SH-SY5Y (cell line): ENCODE measurements around the gene PPP4R3A.

ENCODE experiments used
- GATA2 ChIP-seq: IDR thresholded peaks from 2 replicates; pipeline ENCODE4 v1.6.1; 2011; ENCODE audit warnings: mild to moderate bottlenecking, low read depth, low read length
- GATA3 ChIP-seq: IDR thresholded peaks from 2 replicates; pipeline ENCODE4 v1.6.1; 2011; ENCODE audit warnings: low read depth, mild to moderate bottlenecking, low read length, moderate library complexity

The PPP4R3A gene

DNA sequence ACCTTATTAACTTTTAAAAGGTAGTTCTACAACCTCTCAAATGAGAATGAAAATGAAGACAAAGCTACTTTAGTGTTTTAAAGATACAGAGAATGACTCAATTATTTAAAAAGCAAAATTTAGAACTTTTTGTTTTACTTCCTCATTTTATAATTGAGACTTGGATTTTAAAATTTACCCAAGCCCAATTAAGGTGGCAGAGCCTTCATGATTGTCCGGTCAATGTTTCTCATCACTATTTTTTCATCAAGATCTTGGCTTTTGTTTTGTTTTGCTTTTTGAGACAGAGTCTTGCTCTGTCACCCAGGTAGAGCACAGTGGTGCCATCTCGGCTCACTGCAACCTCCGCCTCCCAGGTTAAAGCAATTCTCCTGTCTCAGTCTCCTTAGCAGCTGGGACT, 32.7 kb downstream of the PPP4R3A start:
- TF ChIP-seq GATA3: no peak

DNA sequence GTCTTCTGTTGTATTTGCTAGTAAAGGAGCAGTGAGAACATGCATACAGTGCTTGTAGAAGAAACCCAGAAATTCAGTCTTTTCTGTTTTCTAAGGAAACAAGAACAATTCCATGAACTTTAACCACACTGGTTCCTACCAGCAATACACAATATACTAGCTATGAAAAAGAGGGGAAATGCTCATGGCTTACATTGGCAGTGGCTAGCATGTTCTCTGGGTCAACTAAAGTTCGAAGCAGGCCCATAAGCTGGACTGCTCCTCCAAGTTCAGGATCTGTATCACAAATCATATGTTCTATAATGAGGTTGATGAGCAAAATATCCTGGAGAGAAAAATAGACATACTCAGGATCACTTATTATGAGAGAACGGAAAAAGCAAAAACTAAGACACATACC, 37.1 kb downstream of the PPP4R3A start:
- TF ChIP-seq GATA3: no peak
- TF ChIP-seq GATA2: no peak

DNA sequence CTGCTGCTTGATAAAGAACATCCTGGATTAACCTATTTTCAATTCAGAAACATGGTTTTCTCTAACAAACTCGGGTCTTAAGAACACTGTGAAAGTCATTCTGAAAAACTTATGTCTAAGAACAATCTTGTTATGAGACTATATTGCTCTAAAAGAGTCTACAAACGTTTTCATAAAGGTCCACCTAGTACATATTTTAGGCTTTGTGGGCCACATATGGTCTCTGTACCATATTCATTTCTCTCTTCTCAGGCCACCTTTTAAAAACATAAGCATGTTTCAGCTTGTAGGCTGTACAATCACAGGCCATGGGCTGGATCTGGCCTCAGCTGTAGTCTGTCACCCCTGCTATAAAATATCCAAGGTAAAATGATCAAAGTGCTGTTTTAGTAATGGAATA, 39.9 kb downstream of the PPP4R3A start:
- TF ChIP-seq GATA2 (no peak), GATA3 (no peak)

DNA sequence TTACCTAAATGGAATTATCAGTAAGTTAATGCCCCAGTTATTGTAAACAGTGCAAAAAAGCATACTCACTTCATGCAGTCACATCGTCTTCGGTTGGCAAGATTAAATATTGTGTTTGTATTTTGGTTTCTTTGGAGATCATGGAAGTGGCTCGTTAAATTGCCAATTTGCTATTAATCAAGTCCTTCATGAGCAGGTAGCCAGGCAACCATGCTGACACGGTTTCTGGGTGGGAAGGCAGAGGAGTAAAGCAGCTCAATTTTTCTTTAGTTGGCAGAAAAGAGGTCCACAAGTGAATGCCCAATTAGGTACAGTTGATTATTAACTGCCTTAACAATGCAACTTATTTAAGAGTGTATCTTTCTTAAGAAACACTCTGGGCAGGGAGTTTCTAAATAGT, 43.9 kb downstream of the PPP4R3A start:
- TF ChIP-seq GATA2: no peak
- no peak for TF ChIP-seq GATA3

DNA sequence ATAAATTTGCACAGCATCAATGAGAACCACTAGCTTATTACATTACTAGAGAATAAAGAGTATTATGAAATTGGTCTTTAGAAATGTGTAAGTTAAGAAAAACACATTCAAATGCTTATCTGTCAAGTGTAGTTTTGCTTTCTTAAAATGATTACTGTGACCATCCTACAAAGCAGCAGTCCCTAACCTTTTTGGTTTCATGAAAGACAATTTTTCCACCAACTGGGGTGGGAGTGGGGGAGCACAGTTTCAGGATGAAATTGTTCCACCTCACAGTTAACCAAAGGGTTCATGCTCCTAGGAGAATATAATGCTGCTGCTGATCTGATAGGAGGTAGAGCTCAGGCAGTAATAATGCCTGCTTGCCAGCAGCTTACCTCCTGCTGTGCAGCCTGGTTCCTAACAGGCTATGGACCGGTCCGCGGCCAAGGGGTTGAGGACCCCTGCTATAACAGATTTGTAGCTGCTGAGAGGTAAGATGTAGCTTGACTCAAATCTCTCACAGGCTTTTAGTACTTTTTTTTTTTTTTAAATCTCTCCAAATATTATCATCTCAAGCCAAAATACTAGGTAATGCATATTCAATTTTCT, 45.4 kb downstream of the PPP4R3A start:
- TF ChIP-seq GATA3: no peak
- TF ChIP-seq GATA2: no peak

DNA sequence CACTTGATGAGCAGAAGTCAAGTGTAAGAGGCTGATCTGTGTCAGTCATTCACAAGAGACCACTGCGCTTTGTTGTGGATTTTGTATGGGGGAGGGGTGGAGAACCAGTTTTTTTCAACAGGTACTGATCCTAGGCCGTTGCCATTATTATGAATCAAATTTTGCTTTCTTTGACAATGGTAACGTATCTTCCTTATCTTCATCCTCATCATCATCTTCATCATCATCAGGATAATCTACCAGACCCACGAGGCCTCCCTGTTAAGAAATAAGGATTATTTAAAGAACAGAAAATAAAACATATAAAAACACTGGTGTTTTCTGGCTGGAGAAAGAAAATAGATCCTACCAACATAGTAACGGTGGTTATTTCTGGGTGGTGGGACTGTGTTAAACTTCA, 51.5 kb downstream of the PPP4R3A start:
- no peak for TF ChIP-seq GATA2

DNA sequence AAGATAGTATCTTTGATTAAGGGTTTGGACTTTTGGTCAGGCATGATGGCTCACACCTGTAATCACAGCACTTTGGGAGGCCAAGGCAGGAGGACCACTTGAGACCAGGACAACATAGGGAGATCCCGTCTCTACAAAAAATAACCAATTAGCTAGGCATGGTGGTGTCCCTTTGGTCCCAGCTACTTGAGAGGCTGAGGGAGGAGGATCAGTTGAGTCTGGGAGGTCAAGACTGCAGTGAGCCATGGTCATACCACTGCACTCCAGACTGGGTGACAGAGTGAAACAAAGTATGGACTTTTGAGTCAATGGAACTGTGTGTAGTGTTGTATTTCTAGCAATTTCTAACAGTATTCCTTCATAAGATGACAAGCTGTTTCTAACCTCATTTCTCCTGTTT, 53.8 kb downstream of the PPP4R3A start:
- TF ChIP-seq GATA3: no peak
- no peak for TF ChIP-seq GATA2

DNA sequence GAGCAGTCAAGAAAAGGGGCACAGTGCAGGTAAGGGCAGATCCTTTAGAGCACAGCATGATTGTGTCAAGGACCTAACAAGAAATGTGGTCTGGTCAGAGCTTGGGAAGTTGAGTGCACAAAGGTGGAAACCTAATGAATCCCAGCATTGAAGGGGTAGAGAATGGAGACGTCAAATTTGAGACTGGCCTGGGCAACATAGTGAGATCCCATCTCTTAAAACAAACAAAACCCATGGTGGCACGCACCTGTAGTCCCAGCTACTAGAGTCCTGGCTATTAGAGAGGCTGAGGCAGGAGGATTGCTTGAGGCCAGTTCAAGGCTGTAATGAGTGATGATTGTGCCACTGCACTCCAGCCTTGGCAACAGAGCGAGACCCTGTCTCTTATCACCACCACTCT, 55.5 kb downstream of the PPP4R3A start:
- TF ChIP-seq GATA3: no peak
- TF ChIP-seq GATA2: no peak

DNA sequence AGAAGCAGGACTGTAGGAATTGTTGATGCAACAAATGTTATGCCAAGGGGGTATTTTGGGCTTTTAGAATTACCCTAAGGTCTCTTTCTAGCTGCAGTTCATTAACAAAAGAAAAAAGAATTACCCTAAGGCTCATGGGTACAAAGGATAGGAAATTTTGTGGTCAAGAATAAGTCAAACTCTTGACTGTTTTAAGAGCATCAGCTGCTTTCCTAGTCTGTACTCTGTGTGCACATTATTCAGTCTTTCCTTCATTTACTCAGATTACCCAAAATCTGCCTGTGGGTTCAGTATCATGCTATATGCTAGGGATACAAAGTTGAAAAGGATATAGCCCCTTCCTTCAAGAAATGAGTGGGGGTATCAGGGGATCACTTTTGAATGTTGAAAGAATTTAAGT, 56.0 kb downstream of the PPP4R3A start:
- TF ChIP-seq GATA2 (no peak), GATA3 (no peak)

DNA sequence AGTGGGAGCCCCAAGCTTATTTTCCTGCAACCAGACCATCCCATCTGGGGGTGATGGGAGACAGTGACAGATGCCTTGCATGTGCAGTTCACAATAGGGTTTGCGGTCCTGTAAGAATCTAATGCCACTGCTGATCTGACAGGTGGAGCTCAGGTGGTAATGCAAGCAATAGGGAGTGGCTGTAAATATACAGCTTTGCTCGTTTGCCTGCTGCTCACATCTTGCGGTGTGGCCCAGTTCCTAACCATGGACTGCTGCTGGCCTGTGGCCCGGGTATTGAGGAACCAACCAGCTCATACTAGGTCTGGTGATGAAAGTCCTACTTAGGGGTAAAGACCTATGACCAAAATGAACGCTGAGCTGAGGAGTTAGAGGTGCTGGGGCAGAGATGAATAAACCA, 56.4 kb downstream of the PPP4R3A start:
- TF ChIP-seq GATA3 (no peak), GATA2 (no peak)

DNA sequence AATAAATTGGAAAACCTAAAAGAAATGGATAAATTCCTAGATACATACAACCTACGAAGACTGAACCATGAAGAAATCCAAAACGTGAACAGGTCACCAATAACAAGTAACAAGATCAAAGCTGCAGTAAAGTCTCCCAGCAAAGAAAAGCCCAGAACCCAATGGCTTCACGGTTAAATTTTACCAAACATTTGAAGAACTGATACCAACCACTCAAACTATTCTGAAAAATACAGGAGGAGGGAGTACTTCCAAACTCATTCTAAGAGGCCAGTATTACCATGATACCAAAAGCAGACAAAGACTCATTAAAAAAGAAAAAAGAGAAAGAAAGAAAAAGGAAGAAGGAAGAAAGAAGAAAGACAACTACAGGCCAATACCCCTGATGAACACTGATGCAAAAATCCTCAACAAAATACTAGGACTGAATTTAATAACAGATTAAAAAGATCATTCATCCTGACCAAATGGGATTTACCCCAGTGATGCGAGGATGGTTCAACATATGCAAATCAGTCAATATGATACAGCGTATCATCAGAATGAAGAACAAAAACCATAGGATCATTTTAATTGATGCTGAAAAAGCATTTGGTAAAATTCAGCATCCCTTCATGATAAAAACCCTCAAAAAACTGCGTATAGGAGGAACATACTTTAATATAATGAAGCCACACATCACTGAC, 65.6 kb downstream of the PPP4R3A start:
- no peak for TF ChIP-seq GATA2
- TF ChIP-seq GATA3: no peak

DNA sequence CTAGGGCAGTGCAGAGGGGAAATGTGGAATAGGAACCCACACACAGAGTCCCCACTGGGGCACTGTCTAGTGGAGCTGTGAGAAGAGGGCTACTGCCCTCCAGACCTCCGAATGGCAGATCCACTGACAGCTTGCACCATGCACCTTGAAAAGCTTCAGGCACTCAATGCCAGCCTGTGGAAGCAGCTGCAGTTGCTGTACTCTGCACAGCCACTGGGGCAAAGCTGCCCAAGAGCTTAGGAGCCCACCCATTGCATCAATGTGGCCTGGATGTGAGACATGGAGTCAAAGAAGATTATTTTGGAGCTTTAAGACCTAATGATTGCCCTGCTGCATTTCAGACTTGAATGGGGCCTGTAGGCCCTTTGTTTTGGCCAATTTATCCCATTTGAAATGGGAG, 70.8 kb downstream of the PPP4R3A start:
- TF ChIP-seq GATA3 (no peak), GATA2 (no peak)

DNA sequence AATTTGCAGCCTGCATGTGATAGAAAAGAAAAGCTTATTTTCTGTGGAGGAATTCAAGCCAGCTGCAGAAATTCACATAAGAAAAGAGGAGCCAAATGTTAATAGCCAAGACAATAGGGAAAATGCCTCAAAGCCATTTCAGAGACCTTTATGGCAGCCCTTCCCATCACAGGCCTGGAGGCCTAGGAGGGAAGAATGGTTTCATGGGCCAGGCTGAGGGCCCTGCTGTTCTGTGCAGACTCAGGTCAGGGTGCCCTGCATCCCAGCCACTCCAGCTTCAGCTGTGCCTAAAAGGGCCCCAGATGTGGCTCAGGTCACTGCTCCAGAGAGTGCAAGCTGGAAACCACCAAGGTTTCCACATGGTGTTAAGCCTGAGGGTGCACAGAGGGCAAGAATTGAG, 71.3 kb downstream of the PPP4R3A start:
- TF ChIP-seq GATA2 (no peak), GATA3 (no peak)

DNA sequence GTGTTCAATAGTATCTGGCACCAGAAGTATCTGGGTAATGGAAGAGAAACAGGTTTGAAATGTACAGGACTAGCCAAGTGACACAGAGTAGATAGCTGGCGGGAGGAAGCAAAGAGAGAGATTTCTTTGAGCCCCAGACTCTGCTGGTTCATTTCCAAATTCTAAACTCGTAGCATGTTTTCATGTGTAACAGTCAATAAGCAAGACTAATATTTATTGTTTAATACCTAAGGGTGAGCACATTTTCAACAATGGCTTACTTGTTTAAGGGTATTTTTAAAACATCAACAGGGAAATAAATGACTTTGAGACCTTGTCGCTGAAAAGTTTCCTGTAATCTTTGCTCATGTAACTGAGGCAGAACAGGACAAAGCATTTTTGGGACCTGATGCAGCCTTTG, 80.7 kb downstream of the PPP4R3A start:
- TF ChIP-seq GATA3: no peak
- no peak for TF ChIP-seq GATA2

DNA sequence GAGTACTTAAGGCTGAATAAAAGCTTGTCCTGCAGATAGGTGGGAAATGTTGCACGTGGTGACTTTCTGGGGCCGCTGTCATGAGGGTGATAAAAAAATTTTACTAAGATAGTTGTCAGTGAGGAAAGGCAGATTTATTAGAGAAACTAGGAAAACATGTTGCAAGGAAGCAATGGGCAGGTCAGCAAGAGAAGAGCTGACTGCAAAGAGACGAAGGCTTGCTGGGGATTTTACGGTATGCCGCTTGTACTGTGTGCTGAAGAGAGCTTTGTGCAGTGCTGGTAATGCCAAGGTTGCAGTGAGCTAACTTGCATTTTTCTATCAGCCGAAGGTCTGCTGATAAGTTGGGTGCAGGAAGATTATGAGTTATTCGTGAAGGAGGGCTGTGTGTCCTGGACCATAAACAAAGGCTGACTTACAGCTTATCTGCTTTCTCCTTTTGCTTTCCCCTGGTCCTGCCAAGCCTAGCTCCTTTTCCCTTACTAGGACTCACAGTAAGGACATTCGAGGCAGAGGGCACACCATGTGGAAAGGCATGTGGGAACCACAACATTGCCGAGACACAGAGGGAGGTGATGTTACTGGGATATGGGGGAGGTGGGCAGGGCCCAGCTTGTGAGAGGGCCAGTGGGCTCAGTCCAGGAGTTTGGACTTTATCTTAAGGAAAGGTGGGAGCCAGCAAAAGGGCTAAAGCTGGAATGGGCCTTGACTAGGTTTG, 85.1 kb downstream of the PPP4R3A start:
- no peak for TF ChIP-seq GATA3
- no peak for TF ChIP-seq GATA2

DNA sequence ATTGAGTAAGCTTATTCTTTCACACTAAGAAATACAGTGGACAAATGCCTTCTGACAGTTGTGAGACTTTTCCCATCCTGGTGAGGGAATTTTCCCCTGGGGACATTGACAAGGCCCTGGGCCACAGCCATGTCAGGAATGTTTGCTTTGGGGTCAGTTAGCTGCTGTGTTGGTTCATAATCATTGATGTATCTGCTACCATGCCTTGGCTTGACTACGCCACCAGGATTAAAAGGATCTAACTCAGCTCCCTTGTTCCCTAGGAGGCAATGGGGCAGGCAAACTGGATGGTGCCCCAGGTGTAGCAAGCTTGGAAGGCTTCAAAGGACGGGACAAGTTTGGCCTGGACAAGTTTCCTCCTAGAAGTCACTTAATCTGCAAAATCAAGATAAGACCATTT, 89.4 kb downstream of the PPP4R3A start:
- no peak for TF ChIP-seq GATA3
- no peak for TF ChIP-seq GATA2
